Stomach (tissue), 4 donors: ENCODE results near the gene TADA2B.

Experiments
- EP300 ChIP-seq: sonication (generic); formaldehyde crosslinking; IDR thresholded peaks from one replicate; pipeline ENCODE4 v1.6.1; 2017; ENCODE audit warnings: antibody characterized with exemption
- POLR2A ChIP-seq, 4 donors: fragments of 450-650 bp; IDR thresholded peaks; one replicate each; pipeline ENCODE4 v1.6.1; 2016; ENCODE audit warnings: antibody characterized with exemption in 4 of 4, control low read depth in 2 of 4, mild to moderate bottlenecking in 1 of 4, moderate library complexity in 1 of 4
- POLR2AphosphoS5 ChIP-seq, 3 donors: sonication (generic); formaldehyde crosslinking; IDR thresholded peaks; one replicate each; pipeline ENCODE4 v1.6.1; 2016; ENCODE audit warnings: antibody characterized with exemption in 3 of 3
- TF ChIP-seq, protein P1 (sequence below), 7 experiments: fragments of 450-650 bp in 4 of 7; fragments of 200-600 bp in 3 of 7; sonication (generic) in 3 of 7; IDR thresholded peaks; one replicate each; pipeline ENCODE4 v1.5.1; 2016 to 2019; ENCODE audit warnings: antibody characterized with exemption in 7 of 7, control low read depth in 2 of 7, mild to moderate bottlenecking in 1 of 7

DNA sequence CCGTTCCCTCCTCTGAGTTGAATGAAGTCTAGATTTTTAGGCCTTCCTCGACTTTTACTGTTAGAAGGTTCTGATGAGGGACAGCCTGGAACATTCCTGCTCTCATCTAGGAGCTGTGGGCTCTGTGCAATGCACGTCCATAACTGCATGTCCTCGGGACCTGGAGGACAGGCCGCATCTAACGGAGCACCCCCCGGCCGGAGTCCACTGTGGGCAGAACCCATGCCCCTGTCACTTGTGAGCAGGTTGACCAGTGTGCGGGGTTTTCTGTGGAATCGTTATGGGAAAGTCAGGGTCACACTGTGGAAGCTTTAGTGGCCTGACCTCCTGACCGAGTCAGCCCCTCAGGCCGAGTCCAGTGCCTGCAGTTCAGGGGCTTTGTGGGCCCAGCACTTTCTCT, 19.3 kb upstream of the TADA2B start:
- TF ChIP-seq POLR2AphosphoS5 (IDR thresholded peaks at IDR 0.05) (no peak), POLR2A (IDR thresholded peaks at IDR 0.05) (no peak), EP300 (no peak)
- TF ChIP-seq, protein P1, sequence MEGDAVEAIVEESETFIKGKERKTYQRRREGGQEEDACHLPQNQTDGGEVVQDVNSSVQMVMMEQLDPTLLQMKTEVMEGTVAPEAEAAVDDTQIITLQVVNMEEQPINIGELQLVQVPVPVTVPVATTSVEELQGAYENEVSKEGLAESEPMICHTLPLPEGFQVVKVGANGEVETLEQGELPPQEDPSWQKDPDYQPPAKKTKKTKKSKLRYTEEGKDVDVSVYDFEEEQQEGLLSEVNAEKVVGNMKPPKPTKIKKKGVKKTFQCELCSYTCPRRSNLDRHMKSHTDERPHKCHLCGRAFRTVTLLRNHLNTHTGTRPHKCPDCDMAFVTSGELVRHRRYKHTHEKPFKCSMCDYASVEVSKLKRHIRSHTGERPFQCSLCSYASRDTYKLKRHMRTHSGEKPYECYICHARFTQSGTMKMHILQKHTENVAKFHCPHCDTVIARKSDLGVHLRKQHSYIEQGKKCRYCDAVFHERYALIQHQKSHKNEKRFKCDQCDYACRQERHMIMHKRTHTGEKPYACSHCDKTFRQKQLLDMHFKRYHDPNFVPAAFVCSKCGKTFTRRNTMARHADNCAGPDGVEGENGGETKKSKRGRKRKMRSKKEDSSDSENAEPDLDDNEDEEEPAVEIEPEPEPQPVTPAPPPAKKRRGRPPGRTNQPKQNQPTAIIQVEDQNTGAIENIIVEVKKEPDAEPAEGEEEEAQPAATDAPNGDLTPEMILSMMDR (IDR thresholded peaks at IDR 0.05) = no peak
